Caco-2 (cell line): ENCODE results near the gene NNT. TPM values are rescaled to one million over a fixed set of nuclear protein-coding genes. Genes with fewer than 3 reads are reported as not detected.
"Not testable (repeated sequence)": the region's sequence is repeated elsewhere in the genome, so short reads cannot be mapped to it uniquely, and the experiment has no call there.

ENCODE experiments used
- BruUV-seq: library from RNA; stranded (reverse); fragments of 400-500 nt; replicated peaks from 2 replicates; lab custom pipeline; 2021; lab: Mats Ljungman, UMichigan
- CTCF ChIA-PET: fragments of 300-600 bp; sonication (Branson Sonifier 250); formaldehyde crosslinking; loops from one replicate; lab custom pipeline; 2022; ENCODE audit warnings: antibody characterized with exemption; lab: Charles Lee
- POLR2A ChIA-PET: fragments of 300-600 bp; sonication (Branson Sonifier 250); formaldehyde crosslinking; loops from one replicate; lab custom pipeline; 2022; ENCODE audit warnings: antibody characterized with exemption; lab: Charles Lee
- DNase-seq, 2 experiments: peaks; one replicate each; pipeline versions ENCODE4 v3.0.0 to v3.0.0-alpha.2; 2020 to 2022
- H3K27me3 ChIP-seq: replicated peaks from 2 replicates; pipeline ENCODE4 v1.6.0; 2011; ENCODE audit warnings: low read length; ENCODE audit not compliant: control insufficient read depth, insufficient read depth
- H3K36me3 ChIP-seq: 2 replicates; pipeline ENCODE4 v1.5.1; 2011; ENCODE audit warnings: low read length; ENCODE audit not compliant: control insufficient read depth, insufficient read depth
- H3K4me1 ChIP-seq: fragments of 250-450 bp; sonication (Bioruptor Pico); 2 replicates; pipeline ENCODE4 v1.5.1; 2020; ENCODE audit warnings: mild to moderate bottlenecking
- H3K4me3 ChIP-seq: 2 replicates; pipeline ENCODE4 v1.5.1; 2011; ENCODE audit warnings: low read depth, mild to moderate bottlenecking, control low read depth, low read length
- H3K9me3 ChIP-seq: fragments of 250-450 bp; sonication (Bioruptor Pico); 2 replicates; pipeline ENCODE4 v1.5.1; 2020; ENCODE audit warnings: mild to moderate bottlenecking, moderate library complexity
- H3K27ac Mint-ChIP-seq: one replicate; pipeline ENCODE4 v1.8.0; 2022; ENCODE audit warnings: mixed read lengths; ENCODE audit not compliant: unreplicated experiment
- H3K27me3 Mint-ChIP-seq: one replicate; pipeline ENCODE4 v1.8.0; 2022; ENCODE audit warnings: mixed read lengths; ENCODE audit not compliant: insufficient read depth, unreplicated experiment
- H3K36me3 Mint-ChIP-seq: one replicate; pipeline ENCODE4 v1.8.0; 2022; ENCODE audit warnings: mild to moderate bottlenecking, mixed read lengths; ENCODE audit not compliant: insufficient read depth, unreplicated experiment
- H3K4me1 Mint-ChIP-seq: one replicate; pipeline ENCODE4 v1.8.0; 2022; ENCODE audit warnings: low read depth, mixed read lengths; ENCODE audit not compliant: unreplicated experiment
- H3K4me3 Mint-ChIP-seq: one replicate; pipeline ENCODE4 v1.8.0; 2022; ENCODE audit warnings: mild to moderate bottlenecking, moderate library complexity, mixed read lengths; ENCODE audit not compliant: unreplicated experiment
- H3K9me3 Mint-ChIP-seq: one replicate; pipeline ENCODE4 v1.8.0; 2022; ENCODE audit warnings: mixed read lengths; ENCODE audit not compliant: unreplicated experiment
- intact Hi-C: fragments of 100-400 bp; cut with micrococcal nuclease; formaldehyde crosslinking; loops from one replicate; pipeline ENCODE4 v1.10.0; 2022; ENCODE audit not compliant: unreplicated experiment
- total RNA-seq: library from RNA; stranded (reverse); gene quantifications from 2 replicates; pipeline ENCODE4 v1.2.3, GENCODE V29; 2022
- TF ChIP-seq, protein P1 (sequence below), 2 experiments: fragments of 200-600 bp in 1 of 2; IDR thresholded peaks; 1 replicate in 1 of 2; 2 replicates in 1 of 2; pipeline versions ENCODE4 v1.5.1 to v1.8.0; 2011 to 2022; ENCODE audit warnings: antibody characterized with exemption in 1 of 2, control low read depth in 1 of 2, inconsistent platforms in 1 of 2, low read depth in 1 of 2, low read length in 1 of 2, mild to moderate bottlenecking in 1 of 2, moderate library complexity in 1 of 2; ENCODE audit not compliant: insufficient read depth in 1 of 2, severe bottlenecking in 1 of 2, unreplicated experiment in 1 of 2

The NNT gene
- total RNA-seq, 1 experiment from 2014 or later = 44.8 TPM

- Mint-ChIP-seq H3K9me3 (no peaks in the 10 kb centered on the region), H3K27ac (no peak overlapping the region), H3K27me3 (peaks cover 12% of the 10 kb centered on the region), H3K36me3 (no peaks in the 10 kb centered on the region), H3K4me3 (no peak overlapping the region), H3K4me1 (no peaks in the 10 kb centered on the region)
- POLR2A ChIA-PET = no interaction called here
- Histone ChIP-seq H3K27me3 (no peaks in the 10 kb centered on the region), H3K4me3 (no peak overlapping the region), H3K36me3 (no peaks in the 10 kb centered on the region), H3K9me3 (no peaks in the 10 kb centered on the region), H3K4me1 (no peaks in the 10 kb centered on the region)
- CTCF ChIA-PET = interaction anchor here (1.1 kb wide), 1 partner anchor 603 kb away, joined by 3 read pairs; no protein-coding TSS in a partner anchor
- intact Hi-C loops = loop anchor here (1.0 kb wide), 1 partner anchor 602 kb away; no protein-coding TSS in a partner anchor
- TF ChIP-seq, protein P1, sequence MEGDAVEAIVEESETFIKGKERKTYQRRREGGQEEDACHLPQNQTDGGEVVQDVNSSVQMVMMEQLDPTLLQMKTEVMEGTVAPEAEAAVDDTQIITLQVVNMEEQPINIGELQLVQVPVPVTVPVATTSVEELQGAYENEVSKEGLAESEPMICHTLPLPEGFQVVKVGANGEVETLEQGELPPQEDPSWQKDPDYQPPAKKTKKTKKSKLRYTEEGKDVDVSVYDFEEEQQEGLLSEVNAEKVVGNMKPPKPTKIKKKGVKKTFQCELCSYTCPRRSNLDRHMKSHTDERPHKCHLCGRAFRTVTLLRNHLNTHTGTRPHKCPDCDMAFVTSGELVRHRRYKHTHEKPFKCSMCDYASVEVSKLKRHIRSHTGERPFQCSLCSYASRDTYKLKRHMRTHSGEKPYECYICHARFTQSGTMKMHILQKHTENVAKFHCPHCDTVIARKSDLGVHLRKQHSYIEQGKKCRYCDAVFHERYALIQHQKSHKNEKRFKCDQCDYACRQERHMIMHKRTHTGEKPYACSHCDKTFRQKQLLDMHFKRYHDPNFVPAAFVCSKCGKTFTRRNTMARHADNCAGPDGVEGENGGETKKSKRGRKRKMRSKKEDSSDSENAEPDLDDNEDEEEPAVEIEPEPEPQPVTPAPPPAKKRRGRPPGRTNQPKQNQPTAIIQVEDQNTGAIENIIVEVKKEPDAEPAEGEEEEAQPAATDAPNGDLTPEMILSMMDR (IDR thresholded peaks at IDR 0.05; ENCODE audit: insufficient read depth in 1 of 2, low read depth in 1 of 2, low read length in 1 of 2, severe bottlenecking in 1 of 2, unreplicated experiment in 1 of 2) = peak; percentile 29 to 64
- BruUV-seq = no TSS peak
- no peak for DNase-seq
These were observed 127.0 kb downstream of the NNT start for GRCh38 chr5:43729846-43730478.

DNA sequence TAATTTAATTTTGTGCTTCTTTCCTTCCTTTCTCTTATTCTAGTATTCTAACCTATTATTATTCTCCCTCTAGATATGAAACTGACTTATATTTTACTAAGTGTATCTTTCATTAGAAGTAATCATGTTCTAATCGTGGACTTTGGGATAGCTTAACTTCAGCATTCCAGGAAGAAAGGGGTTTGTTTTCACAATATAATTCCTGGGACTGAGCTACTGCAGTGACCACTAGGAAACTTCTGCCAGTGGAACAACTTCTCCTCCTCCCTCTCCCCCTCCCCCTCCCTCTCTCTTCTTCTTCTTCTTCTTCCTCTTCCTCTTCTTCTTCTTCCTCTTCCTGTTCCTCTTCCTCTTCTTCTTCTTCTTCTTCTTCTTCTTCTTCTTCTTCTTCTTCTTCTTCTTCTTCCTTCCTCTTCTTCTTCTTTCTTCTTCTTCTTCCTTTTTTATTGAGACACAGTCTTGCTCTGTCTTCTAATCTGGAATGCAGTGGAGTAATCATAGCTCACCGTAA is 127.9 kb downstream of the NNT start:
- no peaks in the 10 kb centered on the region for H3K9me3 ChIP-seq
- BruUV-seq = no TSS peak
- no peaks in the 10 kb centered on the region for H3K36me3 Mint-ChIP-seq
- no peak overlapping the region for H3K27ac Mint-ChIP-seq
- ChIA-PET CTCF (interaction anchor here (1.1 kb wide), 2 partner anchors 99 to 602 kb away, joined by 3 read pairs; no protein-coding TSS in a partner anchor), POLR2A (no interaction called here)
- H3K4me1 Mint-ChIP-seq = no peaks in the 10 kb centered on the region
- TF ChIP-seq, protein P1 (IDR thresholded peaks at IDR 0.05; ENCODE audit: insufficient read depth in 1 of 2, low read depth in 1 of 2, low read length in 1 of 2, severe bottlenecking in 1 of 2, unreplicated experiment in 1 of 2) = no peak
- H3K36me3 ChIP-seq = no peaks in the 10 kb centered on the region
- no peaks in the 10 kb centered on the region for H3K4me1 ChIP-seq
- no peak for DNase-seq
- H3K9me3 Mint-ChIP-seq = no peaks in the 10 kb centered on the region
- peaks cover 8% of the 10 kb centered on the region for H3K27me3 Mint-ChIP-seq
- H3K4me3 ChIP-seq = no peak overlapping the region
- intact Hi-C loops = loop anchor here (1.0 kb wide), 1 partner anchor 601 kb away; no protein-coding TSS in a partner anchor
- H3K27me3 ChIP-seq = no peaks in the 10 kb centered on the region
- H3K4me3 Mint-ChIP-seq = no peak overlapping the region

DNA sequence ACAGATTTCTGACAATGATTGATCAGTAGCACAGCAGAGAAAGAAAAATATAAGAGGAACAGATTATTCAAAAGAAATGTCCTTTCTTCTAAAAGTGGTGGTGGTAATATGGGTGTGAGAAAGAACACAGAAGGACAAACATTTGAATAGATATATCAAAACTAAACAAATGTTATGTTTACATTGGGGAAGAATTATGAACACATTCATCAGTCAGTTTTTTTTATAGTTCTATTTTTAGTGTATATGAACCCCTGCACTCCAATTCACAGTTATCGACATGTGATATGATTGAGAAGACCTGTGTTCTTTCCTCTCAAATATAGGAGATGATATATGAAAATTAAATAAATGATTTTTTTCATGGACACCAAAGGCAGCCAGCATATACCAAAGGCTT is 128.6 kb downstream of the NNT start:
- Histone ChIP-seq H3K36me3 (no peaks in the 10 kb centered on the region), H3K4me3 (no peak overlapping the region), H3K9me3 (no peaks in the 10 kb centered on the region), H3K4me1 (no peaks in the 10 kb centered on the region), H3K27me3 (no peaks in the 10 kb centered on the region)
- ChIA-PET POLR2A (no interaction called here), CTCF (no interaction called here)
- Mint-ChIP-seq H3K36me3 (no peaks in the 10 kb centered on the region), H3K27ac (no peak overlapping the region), H3K27me3 (peaks cover 8% of the 10 kb centered on the region), H3K9me3 (no peaks in the 10 kb centered on the region), H3K4me1 (no peaks in the 10 kb centered on the region), H3K4me3 (no peak overlapping the region)
- no TSS peak for BruUV-seq
- no peak for DNase-seq
- TF ChIP-seq, protein P1 (IDR thresholded peaks at IDR 0.05; ENCODE audit: insufficient read depth in 1 of 2, low read depth in 1 of 2, low read length in 1 of 2, severe bottlenecking in 1 of 2, unreplicated experiment in 1 of 2) = no peak
- intact Hi-C loops = no loop called here

DNA sequence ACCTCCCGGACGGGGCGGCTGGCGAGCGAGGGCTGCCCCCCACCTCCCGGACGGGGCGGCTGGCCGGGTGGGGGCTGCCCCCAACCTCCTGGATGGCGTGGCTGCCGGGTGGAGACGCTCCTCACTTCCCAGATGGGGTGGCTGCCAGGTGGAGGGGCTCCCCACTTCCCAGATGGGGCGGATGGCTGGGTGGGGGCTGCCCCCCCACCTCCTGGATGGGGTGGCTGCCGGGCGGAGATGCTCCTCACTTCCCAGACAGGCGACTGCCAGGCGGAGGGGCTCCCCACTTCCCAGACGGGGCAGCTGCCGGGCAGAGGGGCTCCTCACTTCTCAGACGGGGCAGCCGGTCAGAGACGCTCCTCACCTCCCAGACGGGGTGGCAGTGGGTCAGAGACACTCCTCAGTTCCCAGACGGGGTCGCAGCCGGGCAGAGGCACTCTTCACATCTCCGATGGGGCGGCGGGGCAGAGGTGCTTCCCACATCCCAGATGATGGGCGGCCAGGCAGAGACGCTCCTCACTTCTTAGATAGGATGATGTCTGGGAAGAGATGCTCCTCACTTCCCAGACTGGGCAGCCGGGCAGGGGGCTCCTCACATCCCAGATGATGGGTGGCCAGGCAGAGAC is 143.1 kb downstream of the NNT start:
- POLR2A ChIA-PET, H3K36me3 Mint-ChIP-seq, H3K9me3 ChIP-seq, DNase-seq, H3K4me3 Mint-ChIP-seq, H3K4me3 ChIP-seq, H3K27me3 ChIP-seq, H3K36me3 ChIP-seq, CTCF ChIA-PET, H3K4me1 Mint-ChIP-seq, H3K4me1 ChIP-seq, H3K27ac Mint-ChIP-seq, H3K27me3 Mint-ChIP-seq, BruUV-seq: not testable (repeated sequence)
- intact Hi-C loops = loop anchor here (5.0 kb wide), 1 partner anchor 581 kb away; no protein-coding TSS in a partner anchor
- peaks cover 23% of the 10 kb centered on the region for H3K9me3 Mint-ChIP-seq
